Motor neuron (in vitro differentiated cells): ENCODE measurements around the gene TBC1D9. TPM values are rescaled to one million over a fixed set of nuclear protein-coding genes. Genes with fewer than 3 reads are reported as not detected.

Experiments
- ATAC-seq, 8 experiments: fragments of 200-7000 bp; cut with Tn5 transposase; replicated peaks in 6 of 8; 2 replicates each; pipeline ENCODE4 v1.8.0; 2021; ENCODE audit warnings: mild to moderate bottlenecking in 8 of 8, moderate library complexity in 8 of 8
- H3K27ac ChIP-seq, 2 donors: fragments of 250-450 bp; sonication (Bioruptor Pico); 2 replicates each; pipeline ENCODE4 v1.9.0; 2021; ENCODE audit warnings: antibody characterized with exemption in 2 of 2, mild to moderate bottlenecking in 2 of 2, moderate library complexity in 1 of 2
- H3K4me1 ChIP-seq, 2 donors: fragments of 250-450 bp; sonication (Bioruptor Pico); replicated peaks in 1 of 2; 2 replicates each; pipeline ENCODE4 v1.6.1; 2021; ENCODE audit warnings: antibody characterized with exemption in 2 of 2, mild to moderate bottlenecking in 2 of 2, moderate library complexity in 1 of 2
- H3K4me3 ChIP-seq, 5 donors: fragments of 250-450 bp; sonication (Bioruptor Pico); 2 replicates each; pipeline ENCODE4 v1.9.0; 2021; ENCODE audit warnings: antibody characterized with exemption in 5 of 5, mild to moderate bottlenecking in 5 of 5, moderate library complexity in 4 of 5
- WGBS, 10 experiments: fragments of 450-650 bp; shearing (Covaris generic); methylation state at CpG; one replicate each; pipeline ENCODE4 v1.0.0; 2022; 5-methylcytosine and 5-hydroxymethylcytosine counted together
- in situ Hi-C, 9 experiments: fragments of 400-800 bp; cut with MboI; loops; one replicate each; pipeline ENCODE4 v1.15.0; 2021; ENCODE audit warnings: low sequenced_read_pairs in 9 of 9, low pct_unique_long_range_greater_than_20kb in 2 of 9; ENCODE audit not compliant: unreplicated experiment in 9 of 9
- total RNA-seq, 8 experiments: library from RNA; unstranded; fragments of 300-600 nt; gene quantifications; 2 replicates each; pipeline versions ENCODE4 v1.2.3 to v1.2.4, GENCODE V29; 2022

The TBC1D9 gene
- total RNA-seq, 8 experiments from 2014 or later, result 2.8 to 63.0 (median 29.2) TPM

DNA sequence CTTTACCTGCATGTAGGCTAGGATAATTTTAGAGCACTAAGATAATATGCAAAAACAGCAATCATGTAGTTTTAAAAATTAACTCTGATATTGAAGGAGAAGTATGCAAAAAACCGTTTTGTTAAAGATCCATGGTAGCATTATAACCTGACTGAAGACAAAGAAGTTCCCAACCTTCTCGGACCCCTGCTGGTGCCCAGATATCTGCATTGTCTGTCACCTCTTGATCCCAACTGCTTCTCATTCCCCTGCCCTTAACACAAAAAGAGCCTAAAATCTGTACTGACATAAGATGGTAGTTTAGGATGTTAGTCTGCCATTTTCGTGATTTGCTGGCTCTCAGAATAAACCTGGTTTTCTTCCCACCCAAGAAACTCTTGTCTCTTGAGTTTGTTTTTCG is 125.9 kb downstream of the TBC1D9 start:
- in situ Hi-C loops, result loop anchor here in 2 of 9 experiments (25.0 kb wide), 1 partner anchor 207 kb away; no protein-coding TSS in a partner anchor
- no peak for ATAC-seq
- no peak overlapping the region for H3K27ac ChIP-seq
- no peaks in the 10 kb centered on the region for H3K4me1 ChIP-seq
- no peak overlapping the region for H3K4me3 ChIP-seq
- WGBS, 10 experiments, result 45 to 88% (median 72%) methylated on average over 1 to 4 of the region's 4 CpGs; no CpG with 5 or more reads in 1 of the 10 experiments

GRCh38 chr4:140628016-140628415 is 128.2 kb downstream of the TBC1D9 start:
- in situ Hi-C loops, result loop anchor here in 2 of 9 experiments (25.0 kb wide), 1 partner anchor 209 kb away; no protein-coding TSS in a partner anchor
- Histone ChIP-seq H3K4me3 (no peak overlapping the region), H3K4me1 (no peaks in the 10 kb centered on the region), H3K27ac (no peak overlapping the region)
- 75 to 100% (median 95%) methylated on average over 1 to 2 of the region's 2 CpGs; no CpG with 5 or more reads in 5 of the 10 experiments for WGBS, 10 experiments
- ATAC-seq, result no peak

GRCh38 chr4:140626661-140627376 is 129.4 kb downstream of the TBC1D9 start:
- 38 to 100% (median 67%) methylated on average over 1 to 2 of the region's 2 CpGs; no CpG with 5 or more reads in 1 of the 10 experiments for WGBS, 10 experiments
- in situ Hi-C loops, result loop anchor here in 2 of 9 experiments (25.0 kb wide), 1 partner anchor 210 kb away; no protein-coding TSS in a partner anchor
- no peak overlapping the region for H3K27ac ChIP-seq
- ATAC-seq, result no peak
- no peaks in the 10 kb centered on the region for H3K4me1 ChIP-seq
- H3K4me3 ChIP-seq, result no peak overlapping the region

DNA sequence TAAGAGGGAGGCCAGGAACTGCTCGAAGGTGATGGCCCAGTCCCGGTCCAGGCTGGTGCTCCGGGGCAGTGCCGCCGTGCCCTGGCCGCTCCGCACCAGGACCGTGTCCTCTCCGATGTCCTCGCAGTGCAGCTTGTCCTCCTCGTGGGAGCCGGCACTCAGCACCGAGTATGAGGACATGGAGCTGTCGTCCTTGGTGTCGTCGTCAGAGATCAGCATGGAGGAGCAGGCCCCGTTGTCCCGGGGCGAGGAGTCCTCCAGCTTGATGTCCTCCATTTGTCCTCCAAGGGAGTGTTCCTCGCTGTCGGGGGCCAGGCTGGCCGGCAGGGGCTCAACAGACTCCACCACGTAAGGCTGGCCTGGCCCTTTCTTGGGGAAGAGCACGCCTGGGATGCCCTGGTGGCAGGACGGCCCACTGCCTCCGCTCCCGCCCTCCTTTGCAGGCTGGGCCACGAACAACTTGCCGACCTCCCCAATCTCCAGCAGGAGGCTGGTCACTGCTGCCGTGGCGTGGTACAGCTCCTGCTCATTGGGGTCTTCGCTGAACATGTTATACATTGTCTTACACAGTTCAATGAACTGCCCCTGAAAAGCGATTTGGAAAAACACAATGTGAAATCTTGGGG is 133.7 kb downstream of the TBC1D9 start:
- in situ Hi-C loops, result loop anchor here in 3 of 9 experiments (25.0 kb wide), 1 partner anchor 260 kb away; the partner anchor contains the start of gene SCOC (in 3 of the 3)
- 79 to 100% (median 86%) methylated on average over 2 to 19 of the region's 33 CpGs; no CpG with 5 or more reads in 6 of the 10 experiments for WGBS, 10 experiments
- ATAC-seq, result no peak

DNA sequence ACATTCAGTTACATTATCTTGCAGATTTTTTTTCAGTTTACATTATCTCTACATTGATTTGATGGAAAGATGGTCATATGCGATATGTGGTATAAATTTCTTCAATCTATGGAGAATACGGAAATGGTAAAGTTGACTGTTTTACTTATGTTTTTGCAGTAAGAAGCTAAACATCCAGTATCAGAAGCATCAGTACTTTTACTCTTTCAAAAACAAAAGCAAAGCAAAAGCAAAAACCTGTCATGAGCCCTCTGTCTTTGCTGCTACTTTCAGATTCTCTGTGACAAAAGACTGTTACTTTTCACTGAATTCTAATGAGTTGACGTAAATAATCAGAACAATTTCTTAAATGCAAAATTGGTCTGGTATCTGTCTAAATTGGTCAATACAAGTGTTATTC is 135.0 kb downstream of the TBC1D9 start:
- H3K27ac ChIP-seq, result no peak overlapping the region
- H3K4me3 ChIP-seq, result no peak overlapping the region
- no peak for ATAC-seq
- H3K4me1 ChIP-seq, result peaks cover 5 to 7% of the 10 kb centered on the region in 2 donors
- WGBS, 10 experiments, result 80 to 100% (median 96%) methylated on average over 1 to 3 of the region's 3 CpGs
- in situ Hi-C loops, result loop anchor here in 3 of 9 experiments (25.0 kb wide), 1 partner anchor 259 kb away; the partner anchor contains the start of gene SCOC (in 3 of the 3)

More for the DNA sequence above, 133.7 kb downstream of the TBC1D9 start:
- Histone ChIP-seq H3K4me1 (peaks cover 1 to 5% of the 10 kb centered on the region in 2 donors), H3K27ac (no peak overlapping the region), H3K4me3 (no peak overlapping the region)

DNA sequence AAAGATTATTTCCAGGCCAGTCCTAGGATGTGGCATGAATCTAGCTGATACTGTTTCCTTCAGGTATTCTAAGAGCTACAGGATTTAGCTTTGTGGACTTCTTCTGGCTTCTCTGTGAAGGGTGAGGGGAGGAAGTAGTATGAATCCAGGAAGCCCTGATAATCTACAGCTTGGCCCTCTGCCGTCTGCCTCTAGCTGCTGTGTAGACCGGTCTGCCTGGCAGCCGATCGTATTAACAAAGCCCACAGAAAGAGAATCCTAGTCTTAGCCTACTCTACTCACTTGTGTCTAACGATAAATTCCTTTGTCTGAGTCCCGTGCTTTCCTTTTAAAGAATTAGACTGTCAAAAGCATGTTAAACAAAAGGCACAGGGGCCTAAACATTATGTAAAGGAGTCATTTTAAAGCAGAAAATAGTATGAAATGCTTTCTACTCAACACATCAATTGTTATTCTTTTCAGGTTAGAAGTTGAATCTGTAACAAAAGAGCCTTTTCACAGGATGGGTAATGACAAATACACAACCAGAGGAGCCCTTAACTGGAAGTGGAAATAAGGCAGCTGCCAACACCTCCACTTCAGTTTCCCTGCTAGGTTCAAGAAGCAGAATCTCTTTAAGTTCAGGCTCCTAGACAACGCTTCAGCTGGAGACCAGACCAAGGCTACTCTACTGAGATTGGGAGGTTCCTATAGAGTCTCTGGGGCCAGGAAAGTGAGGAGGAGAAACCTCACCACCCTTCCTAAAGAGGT is 138.5 kb downstream of the TBC1D9 start:
- peak overlapping the region in 1 of 2 donors; percentile 47 for H3K27ac ChIP-seq
- H3K4me3 ChIP-seq, result no peak overlapping the region
- 13 to 77% (median 40%) methylated on average over 2 to 6 of the region's 7 CpGs; no CpG with 5 or more reads in 1 of the 10 experiments for WGBS, 10 experiments
- ATAC-seq, result peak in 5 of 8 experiments; percentile 65 to 91 (median 78)
- peaks cover 5 to 7% of the 10 kb centered on the region in 2 donors for H3K4me1 ChIP-seq
- in situ Hi-C loops, result loop anchor here in 3 of 9 experiments (25.0 kb wide), 1 partner anchor 255 kb away; the partner anchor contains the start of gene SCOC (in 3 of the 3)

DNA sequence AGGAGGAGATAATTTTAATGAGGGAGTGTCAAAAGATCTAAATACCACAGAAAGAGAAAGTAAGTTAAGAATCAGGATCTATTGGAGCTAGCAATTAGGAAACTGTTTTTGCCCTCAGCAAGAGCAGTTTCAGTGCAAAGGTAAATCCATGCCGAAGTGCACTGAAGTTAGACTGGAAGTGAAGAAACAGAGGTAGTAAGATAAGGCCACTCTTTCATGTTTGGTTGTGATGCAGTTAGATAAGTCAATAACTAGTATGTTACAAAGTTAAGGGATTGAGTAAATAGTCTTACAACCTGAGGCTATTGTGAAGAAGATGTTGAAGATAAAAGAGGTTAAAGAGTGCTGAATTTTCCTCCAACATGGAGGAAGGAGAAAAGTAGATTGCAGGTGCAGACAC is 140.7 kb downstream of the TBC1D9 start:
- no peak for ATAC-seq
- WGBS, 10 experiments, result 50 to 100% (median 100%) methylated on average over 1 of the region's 1 CpG; no CpG with 5 or more reads in 2 of the 10 experiments
- in situ Hi-C loops, result loop anchor here in 3 of 9 experiments (25.0 kb wide), 1 partner anchor 253 kb away; the partner anchor contains the start of gene SCOC (in 3 of the 3)
- no peak overlapping the region for H3K4me3 ChIP-seq
- H3K27ac ChIP-seq, result no peak overlapping the region
- H3K4me1 ChIP-seq, result peaks cover 7% of the 10 kb centered on the region in 2 donors

GRCh38 chr4:140612357-140612756 is 143.8 kb downstream of the TBC1D9 start:
- no peak overlapping the region for H3K27ac ChIP-seq
- H3K4me1 ChIP-seq, result peaks cover 9 to 15% of the 10 kb centered on the region in 2 donors
- H3K4me3 ChIP-seq, result no peak overlapping the region
- in situ Hi-C loops, result loop anchor here in 3 of 9 experiments (25.0 kb wide), 1 partner anchor 250 kb away; the partner anchor contains the start of gene SCOC (in 3 of the 3)
- 33 to 100% (median 67%) methylated on average over 1 of the region's 1 CpG; no CpG with 5 or more reads in 1 of the 10 experiments for WGBS, 10 experiments
- no peak for ATAC-seq

DNA sequence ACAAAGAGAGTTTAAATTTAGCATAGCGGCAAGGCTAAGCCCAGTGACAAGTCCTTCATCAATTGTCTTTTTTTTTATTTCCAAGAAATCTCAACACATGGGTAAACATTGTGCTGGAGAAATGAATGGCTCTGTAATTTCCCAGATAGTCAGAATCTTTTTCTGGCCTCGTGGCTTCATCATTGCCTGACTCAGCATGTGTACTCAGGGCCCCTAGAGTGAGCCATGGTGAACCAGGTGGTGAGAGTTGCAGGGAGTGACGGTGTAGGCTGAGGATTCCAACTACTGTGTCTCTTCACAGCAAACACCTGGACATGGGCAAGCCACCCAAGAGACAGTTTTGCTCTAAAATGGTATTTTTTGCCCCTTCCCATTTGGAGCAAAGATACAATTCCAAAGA is 144.3 kb downstream of the TBC1D9 start:
- Histone ChIP-seq H3K27ac (no peak overlapping the region), H3K4me3 (no peak overlapping the region), H3K4me1 (peaks cover 9% of the 10 kb centered on the region in 2 donors)
- WGBS, 10 experiments, result 50 to 100% (median 81%) methylated on average over 1 to 3 of the region's 3 CpGs
- in situ Hi-C loops, result loop anchor here in 3 of 9 experiments (25.0 kb wide), 1 partner anchor 250 kb away; the partner anchor contains the start of gene SCOC (in 3 of the 3)
- ATAC-seq, result peak in 4 of 8 experiments; percentile 32 to 88 (median 44)

- ATAC-seq, result peak; percentile 84 to 98 (median 96)
- 8 to 80% (median 51%) methylated on average over 2 to 6 of the region's 6 CpGs for WGBS, 10 experiments
- H3K4me3 ChIP-seq, result no peak overlapping the region
- no peak overlapping the region for H3K27ac ChIP-seq
- H3K4me1 ChIP-seq, result peaks cover 9% of the 10 kb centered on the region in 2 donors
- in situ Hi-C loops, result loop anchor here in 3 of 9 experiments (25.0 kb wide), 1 partner anchor 247 kb away; the partner anchor contains the start of gene SCOC (in 3 of the 3)
These were observed 146.4 kb downstream of the TBC1D9 start for GRCh38 chr4:140609548-140610425.

DNA sequence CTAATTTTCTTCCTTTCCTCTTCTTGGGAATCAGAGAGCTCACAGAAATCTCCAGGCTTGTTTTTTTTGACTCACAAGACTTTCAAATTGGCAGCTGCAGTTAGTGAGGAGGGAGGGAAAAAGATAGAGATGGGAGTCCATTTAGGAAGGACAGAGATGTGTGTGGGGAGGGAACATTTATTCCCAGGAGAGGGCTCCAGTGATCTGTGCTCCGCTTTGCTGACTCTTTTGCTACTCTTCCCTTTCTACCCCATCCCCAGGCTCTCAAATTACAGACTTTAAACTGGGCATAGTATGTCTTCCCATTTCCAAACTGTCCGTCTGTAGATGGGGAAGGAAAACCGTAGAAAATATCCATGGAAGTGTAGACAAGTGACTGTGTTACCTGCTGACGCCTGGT is 148.3 kb downstream of the TBC1D9 start:
- in situ Hi-C loops, result loop anchor here in 3 of 9 experiments (25.0 kb wide), 1 partner anchor 246 kb away; the partner anchor contains the start of gene SCOC (in 3 of the 3)
- Histone ChIP-seq H3K4me1 (peaks cover 9% of the 10 kb centered on the region in 2 donors), H3K4me3 (no peak overlapping the region), H3K27ac (no peak overlapping the region)
- ATAC-seq, result no peak
- 83 to 100% (median 100%) methylated on average over 1 to 4 of the region's 4 CpGs; no CpG with 5 or more reads in 4 of the 10 experiments for WGBS, 10 experiments
